HG03575 (cell line): ENCODE data around the gene NINJ2.
A peak's percentile ranks its signal among the peaks of the same experiment; 100 is the strongest.
"Not testable (repeated sequence)": the region's sequence is repeated elsewhere in the genome, so short reads cannot be mapped to it uniquely, and the experiment has no call there.

Experiments used
- ATAC-seq: cut with Tn5 transposase; IDR thresholded peaks from one replicate; pipeline ENCODE4 v1.9.1; 2021; ENCODE audit not compliant: unreplicated experiment, insufficient number of reproducible peaks, low FRiP score; ENCODE audit errors: extremely low read depth

Gene NINJ2, protein sequence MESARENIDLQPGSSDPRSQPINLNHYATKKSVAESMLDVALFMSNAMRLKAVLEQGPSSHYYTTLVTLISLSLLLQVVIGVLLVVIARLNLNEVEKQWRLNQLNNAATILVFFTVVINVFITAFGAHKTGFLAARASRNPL

DNA sequence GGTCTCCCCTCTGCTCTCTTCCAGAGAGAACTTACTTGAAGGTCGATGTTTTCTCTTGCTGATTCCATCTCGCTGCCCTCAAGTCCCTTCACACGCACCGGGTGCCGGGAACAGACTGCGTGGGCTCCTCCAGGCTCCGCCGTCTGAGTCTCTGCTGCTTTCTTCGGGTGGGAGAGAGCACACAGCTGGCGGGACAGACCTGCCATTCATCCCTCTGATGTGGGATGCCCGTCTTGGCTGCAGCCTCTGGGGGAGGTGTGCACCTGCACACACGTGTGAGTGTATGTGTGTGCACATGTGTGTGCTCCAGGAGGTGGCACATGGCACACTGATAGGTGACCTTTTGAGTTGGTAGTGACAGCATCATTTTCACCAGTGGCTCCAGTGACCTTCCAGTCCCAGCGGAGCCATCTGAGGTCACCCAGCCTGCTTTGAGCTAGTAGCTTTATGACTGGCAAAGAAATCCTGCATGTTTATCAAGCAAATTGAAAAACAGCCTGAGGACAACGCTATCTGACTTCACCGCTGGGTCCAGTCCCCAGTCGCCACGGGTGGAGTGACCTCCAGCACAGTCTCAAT lies at the start of gene NINJ2:
NINJ2 (minus strand) TSS at position 153 of the 579 bp plus-strand sequence; CDS start at position 68, 85 bp downstream.
- no peak for ATAC-seq

DNA sequence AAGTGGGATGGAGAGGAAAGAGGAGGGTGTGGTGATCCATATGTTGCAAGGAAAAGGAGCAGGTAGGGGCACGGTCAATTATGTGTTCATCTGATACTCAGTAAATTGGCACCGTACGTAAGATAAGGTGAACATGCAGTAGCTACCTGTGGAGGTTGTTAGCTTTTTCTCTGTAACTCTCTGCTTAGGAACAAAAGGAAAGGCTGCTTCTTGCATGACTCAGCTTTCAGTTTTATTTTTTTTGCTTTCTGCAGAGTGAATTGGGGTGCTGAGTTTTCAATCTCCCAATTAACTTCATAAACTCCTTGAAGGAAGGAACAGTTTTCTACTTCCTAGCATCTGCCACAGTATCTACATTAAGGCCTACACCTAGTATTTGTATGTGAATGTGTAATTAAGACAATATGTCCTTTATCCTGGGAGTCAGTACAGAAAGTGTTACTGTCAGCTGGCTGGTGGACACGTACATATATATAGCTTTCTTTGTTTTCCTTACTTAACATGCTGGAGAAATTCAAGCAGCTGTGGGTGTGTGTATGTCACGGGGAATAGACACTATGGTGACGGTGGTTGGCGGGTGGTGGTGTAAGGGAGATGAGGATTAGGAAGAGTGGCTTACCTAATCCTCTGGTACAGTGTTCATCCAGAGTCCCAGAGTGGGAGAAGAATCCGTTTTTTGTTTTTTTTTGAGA lies 49.1 kb upstream of the NINJ2 start:
- ATAC-seq = no peak

DNA sequence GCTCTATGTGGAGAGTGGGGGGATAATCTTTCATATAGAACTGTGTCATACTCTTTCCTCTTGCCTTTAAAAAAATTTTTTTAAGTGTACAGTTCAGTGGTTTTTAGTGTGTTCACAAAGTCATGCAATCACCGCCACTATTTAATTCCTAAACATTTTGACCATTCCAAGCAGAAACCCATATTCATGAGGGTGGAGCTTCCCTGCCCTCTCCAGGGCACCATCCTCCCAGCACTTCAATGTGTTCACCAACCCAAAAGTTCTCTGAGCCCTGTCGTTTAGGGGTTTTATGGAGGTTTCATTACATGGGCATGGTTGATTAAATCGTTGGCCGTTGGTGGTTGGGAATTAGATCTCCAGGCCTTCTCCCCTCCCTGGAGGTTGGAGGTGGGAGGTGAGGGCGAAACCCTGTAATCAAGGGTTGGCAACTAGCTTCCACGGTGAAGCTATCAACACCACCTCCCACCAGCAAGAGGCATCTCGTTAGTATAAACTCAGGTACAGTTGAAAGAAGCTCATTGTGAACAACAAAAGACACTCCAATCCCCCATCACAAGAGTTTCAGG lies 46.3 kb upstream of the NINJ2 start:
- no peak for ATAC-seq

DNA sequence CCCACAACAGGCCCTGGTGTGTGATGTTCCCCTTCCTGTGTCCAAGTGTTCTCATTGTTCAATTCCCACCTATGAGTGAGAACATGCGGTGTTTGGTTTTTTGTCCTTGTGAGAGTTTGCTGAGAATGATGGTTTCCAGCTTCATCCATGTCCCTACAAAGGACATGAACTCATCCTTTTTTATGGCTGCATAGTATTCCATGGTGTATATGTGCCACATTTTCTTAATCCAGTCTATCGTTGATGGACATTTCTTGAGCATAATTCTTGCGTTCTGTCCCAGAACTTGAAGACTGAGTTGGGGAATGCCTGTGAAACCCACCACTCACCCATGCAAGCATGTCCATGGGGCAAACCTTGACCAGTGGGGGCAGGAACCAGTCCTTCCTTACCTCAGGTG lies 44.8 kb upstream of the NINJ2 start:
- not testable (repeated sequence) for ATAC-seq

DNA sequence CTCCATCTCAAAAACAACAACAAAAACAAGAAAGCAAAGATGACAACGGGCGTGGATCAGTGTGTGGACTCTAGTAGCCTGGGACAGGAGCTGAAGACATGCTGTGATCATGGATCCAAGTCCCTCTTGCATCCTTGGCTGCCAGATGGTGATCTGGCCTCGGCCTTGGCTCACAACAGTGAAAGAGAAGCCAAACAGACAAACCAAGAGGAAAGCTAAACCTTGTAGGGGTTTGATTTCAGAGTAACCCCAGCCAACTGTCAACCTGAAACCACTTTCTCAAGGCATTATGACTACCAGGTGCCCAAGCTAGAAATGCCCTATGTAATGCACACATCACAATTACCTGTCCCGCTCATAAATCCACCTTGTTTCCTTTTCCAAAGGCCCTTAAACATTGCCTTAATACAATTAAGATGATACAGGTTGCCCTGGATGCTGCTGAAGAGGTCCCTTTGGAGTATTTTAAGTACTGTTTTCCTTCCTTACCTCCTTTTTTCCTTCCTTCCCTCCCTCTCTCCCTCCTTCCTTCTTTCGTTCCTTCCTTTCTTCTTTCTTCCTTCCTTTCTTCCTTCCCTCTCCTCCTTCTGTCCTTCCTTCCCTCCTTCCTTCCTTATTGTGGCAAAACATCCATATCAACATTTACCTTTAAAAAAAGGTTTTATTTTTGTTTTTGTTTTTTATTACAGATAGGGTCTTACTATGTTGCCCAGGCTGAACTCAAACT lies 41.4 kb upstream of the NINJ2 start:
- no peak for ATAC-seq

DNA sequence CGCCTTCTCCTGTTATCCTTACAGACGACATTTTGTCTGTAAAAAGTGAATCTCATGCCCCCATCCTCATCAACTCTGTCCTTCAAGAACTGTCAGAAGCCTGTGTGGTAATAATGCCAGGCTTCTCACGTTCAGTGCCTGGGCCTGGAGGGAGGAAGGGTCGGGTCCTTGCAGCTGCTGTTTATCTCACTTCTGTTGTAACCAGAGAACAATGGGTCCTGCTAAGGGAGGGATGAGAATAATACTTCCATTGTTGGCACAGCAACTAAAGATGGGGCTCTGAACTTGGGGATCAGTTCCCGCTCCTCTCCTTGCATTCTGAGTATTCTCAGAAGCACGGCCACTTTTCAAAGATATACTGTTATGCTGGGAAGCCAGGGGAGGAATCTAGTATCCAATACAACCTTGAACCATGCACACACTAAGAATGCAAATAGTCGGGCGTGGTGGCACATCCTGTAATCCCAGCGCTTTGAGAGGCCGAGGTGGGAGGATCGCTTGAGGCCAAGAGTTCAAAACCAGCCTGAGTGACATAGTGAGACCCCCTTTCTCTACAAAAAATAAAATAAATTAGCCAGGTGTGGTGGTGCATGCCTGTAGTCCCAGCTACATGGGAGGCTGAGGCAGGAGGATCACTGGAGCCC lies 38.8 kb upstream of the NINJ2 start:
- ATAC-seq = no peak

DNA sequence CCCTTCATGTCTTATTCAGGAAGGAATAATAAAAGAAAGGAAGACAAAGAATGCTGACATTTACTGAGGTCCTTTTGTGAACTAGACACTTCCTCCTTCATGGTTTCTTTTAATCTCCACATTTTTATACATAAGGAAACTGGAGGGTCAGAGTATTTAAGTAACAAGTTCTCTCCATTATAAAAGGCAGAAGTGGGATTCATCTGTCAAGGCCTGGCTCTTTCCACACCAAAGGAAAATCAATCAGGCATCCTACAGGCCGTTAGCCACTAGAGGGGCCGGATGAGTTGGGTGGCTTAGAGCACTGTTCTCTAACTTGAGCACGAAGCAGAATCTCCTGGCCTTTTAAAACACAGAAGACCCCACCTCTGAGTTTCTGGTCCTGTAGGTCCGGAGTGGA lies 36.8 kb upstream of the NINJ2 start:
- no peak for ATAC-seq

DNA sequence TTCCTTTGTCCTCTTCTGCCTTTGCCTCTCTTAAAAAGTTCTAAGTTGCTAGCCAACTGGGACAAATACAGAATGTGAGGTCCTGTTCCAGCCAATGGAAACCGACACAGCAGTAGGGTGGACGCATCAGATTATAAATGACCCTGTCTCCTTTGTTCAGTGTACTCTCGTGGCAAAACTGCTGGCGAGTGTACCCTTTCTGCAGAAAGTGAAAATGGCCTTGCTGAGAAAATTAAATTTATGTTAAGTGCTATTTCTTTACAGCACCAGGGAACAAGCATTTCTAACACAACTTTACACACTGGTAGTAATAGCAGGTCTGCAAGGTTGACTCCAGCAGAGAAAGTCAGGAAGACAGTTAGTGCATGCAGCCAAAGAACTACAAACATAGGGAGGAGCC lies 35.0 kb upstream of the NINJ2 start:
- not testable (repeated sequence) for ATAC-seq

DNA sequence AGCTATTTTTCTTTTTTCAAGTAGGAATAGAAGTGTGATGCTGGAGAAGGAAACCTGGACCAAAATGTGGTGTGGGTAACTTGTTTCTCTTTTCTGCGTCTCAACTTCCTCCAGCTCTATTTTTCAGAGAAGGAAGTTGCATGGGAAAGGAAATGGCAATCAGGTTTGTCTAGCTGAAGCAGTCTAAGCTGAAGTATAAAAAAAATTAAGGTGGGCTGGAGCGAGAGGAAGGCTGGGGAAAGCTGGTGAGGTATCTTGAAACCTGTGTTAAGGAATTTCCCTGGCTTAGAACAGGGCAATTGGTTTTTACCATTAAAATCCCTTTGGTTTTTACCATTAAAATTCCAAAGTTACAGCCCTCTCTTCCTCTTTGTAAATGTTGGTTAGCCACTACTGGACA lies 34.2 kb upstream of the NINJ2 start:
- ATAC-seq = no peak

DNA sequence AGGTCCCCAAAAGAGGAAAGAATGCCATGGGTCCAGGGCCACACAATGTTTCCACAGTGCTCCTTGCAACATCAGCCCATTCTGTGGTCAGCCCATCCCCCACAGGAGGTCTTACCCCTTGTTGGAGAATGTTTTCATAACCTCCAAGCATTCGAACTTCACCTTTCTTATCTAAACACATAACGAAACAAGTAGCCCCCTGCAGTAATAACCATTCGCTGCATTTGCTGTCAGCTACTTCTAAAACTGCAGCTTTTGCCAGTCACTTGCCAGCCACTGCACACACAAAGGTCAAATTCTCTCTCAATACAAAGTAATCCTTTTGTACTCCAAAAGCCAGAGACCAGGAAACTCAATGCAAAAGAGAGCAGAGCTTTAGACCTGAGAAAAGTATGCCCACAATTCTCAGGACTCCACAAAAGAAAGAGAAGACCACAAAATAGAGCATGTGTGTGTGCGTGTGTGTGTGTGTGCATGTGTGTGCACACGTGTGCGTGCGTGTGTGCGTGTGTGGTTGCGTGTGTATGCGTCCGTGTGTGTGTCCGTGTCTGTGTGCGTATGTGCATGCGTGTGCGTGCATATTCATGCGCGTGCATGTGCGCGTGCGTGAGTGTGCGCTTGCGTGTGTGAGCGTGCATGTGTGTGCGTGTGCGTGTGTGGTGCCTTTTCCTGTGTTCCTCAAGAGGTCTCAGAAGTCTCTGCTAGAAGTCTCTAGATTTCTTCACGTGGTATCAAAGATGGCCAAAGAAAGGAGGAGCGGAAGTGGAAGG lies 31.7 kb upstream of the NINJ2 start:
- no peak for ATAC-seq

DNA sequence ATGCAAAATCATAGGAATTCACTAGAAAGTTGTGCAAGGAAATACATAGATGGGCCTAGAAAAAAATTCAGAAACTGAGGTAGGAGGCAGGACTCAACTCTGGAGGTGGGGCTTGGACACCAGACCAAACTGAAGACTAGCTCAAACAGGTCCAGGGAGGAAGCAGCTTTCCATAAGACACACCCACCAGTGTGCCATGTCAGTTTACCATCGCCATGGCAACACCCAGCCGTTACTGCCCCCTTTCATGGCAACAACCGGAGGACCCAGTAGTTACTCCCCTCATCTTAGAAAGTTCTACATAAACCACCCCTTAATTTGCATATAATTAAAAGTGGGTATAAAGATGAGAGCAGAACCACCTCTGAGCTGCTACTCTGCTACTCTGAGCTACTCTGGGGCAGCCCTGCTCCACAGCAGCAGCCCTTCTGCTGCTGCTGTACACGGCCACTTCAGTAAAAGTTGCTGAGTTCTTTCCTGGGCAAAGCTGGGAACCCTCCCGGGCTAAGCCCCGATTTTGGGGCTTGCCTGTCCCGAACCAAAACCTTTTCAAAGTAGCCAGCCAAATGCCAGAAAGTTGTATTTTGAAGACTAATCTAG lies 30.8 kb upstream of the NINJ2 start:
- ATAC-seq = no peak

DNA sequence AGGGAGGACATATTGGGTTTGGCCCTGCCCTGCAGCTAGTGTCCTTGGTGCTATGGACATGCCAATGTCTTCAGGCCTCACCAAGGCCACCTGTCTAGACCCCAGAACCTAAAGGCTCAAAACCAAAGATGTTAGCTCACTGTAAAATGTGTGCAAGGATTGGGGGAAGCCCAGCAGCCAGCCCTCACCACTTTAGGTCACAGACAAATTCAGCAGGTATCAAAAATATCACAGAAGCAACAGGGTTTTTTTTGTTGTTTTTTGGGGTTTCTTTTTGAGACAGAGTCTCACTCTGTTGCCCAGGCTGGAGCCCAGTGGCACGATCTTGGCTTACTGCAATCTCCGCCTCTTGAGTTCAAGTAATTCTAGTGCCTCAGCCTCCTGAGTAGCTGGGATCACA lies 29.0 kb upstream of the NINJ2 start:
- ATAC-seq = no peak

DNA sequence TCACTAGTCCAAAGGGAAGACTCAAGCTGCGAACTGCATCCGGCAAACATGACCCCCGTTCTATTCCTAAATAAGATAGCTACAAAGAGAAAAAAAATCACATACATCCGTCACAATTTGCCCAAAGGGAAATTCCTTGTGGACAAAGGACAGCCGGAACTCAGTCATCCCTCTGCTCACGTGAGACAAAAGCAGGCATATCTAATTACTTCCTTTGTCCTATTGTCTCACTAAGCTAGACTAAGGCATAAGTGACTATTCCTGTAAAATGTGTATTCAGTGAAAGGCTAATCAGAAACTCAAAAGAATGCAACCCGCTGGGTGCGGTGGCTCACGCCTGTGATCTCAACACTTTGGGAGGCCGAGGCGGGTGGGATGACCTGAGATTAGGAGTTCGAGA lies 27.2 kb upstream of the NINJ2 start:
- no peak for ATAC-seq

DNA sequence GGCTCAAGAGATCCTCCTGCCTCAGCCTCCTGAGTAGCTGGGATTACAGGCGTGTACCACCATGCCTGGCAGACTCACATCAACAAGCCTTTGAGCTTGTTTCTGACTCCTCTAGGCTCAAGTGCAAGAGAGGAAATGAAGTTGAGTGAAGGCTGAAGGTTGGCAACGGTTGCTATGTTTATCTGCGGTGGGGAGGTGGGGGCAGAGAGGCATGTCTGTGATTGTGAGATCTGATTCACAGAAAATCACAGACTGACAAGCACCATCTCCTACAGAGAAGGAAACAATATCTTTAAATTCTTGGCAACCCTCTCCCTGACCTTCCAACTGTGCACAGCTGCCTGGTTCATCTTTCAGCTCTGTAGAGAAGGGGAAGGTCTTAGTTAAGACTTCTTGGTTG lies 22.1 kb upstream of the NINJ2 start:
- ATAC-seq = peak; percentile 51

DNA sequence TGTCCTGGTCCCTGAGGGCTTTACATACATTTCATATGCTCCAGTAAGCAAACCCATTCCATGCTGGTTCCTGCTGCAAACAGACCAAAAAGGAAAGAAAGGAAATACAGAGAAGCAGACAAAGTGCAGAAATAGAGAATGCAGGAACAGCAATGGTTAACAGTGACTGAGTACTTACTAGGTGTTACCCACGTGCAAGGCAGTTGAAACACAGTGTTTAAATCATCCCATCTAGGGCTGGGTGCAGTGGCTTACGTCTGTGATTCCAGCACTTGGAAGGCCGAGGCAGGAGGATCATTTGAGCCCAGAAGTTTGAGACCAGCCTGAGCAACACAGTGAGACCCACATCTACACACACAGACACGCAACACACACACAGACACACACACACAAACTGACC lies 21.2 kb upstream of the NINJ2 start:
- no peak for ATAC-seq

DNA sequence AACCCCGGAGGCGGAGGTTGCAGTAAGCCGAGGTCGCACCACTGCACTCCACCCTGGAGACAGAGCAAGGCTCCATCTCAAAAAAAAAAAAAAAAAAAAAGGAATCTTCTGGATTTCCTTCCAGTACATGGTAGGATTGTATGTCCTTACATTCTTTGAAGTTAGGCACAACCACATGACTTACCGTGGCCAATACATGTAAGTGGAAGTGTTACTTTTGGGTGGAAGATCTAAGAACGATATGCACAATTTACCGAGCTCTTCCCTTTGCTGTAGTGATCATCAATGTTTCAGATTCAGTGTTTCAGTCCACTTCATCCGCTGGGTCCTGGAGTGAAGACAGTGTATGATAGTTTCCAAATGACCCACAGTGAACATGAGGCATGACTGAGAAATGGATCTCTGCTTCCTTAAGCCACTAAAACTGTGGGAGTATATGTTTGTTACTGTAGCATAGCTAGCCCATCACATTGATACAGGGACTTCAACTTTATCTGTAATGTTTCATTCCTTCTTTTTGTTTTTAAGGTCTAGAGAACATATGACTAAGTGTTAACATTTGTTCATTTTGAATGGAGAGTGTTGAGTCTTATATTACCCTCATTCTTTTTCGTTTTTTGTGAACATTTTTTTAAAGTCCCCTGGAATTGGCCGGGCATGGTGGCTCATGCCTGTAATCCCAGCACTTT lies 18.5 kb upstream of the NINJ2 start:
- ATAC-seq = no peak

DNA sequence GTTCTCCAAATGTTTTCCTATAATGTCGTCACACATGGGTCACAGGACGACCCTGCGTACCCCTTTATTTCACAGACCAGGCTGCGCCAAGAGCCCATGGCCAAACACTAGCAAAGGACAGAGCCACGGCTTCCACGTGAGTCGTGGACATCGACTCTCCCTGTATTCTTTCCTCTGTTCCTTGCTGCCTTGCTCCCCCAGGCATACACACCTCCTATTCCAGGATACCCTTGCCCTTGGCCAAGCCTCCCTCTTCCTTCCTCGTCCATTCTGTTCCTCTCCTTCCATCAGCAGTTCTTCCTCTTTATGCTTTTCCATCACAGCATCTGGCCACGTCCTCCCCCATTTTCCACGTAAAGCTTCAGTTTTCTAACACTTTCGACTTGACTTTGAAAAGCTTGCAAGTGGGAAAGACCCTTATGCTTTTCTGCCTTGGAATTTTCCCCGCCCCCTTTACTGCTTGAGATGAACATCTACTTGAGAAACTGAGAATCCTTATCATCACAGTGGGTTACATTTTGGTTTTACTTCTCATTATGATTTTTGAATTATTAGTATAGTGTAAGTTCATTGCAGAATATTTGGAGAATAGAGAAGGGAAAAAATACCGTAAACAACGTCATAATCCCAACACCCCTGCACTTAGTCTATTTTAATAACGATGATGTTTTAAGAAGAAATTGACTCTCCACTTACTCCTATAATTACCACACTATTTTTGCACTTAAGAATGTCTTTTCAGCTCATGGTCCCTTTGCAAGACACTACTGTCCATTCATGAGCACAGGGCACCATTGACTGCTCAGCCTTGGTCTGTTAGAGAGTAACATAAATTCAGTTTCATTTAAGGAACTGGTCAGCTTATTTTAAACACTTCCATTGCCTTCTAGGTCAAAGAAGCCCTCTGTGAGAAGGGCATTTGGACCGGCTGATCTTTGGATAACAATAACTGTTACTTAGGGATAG lies 15.8 kb upstream of the NINJ2 start:
- no peak for ATAC-seq
